D721Med (cell line): ENCODE data around the gene ARSB.

Experiments
- DNase-seq: peaks from one replicate; pipeline ENCODE4 v3.0.0; 2011; ENCODE audit warnings: low spot score; ENCODE audit not compliant: insufficient read length
- FAIRE-seq: peaks from 2 replicates; lab custom pipeline; 2011; peaks lifted over from hg19 to GRCh38; lab: Jason Lieb, UNC
- TF ChIP-seq, protein P1 (sequence below): IDR thresholded peaks from 2 replicates; pipeline ENCODE4 v1.5.1; 2012; ENCODE audit warnings: mild to moderate bottlenecking, control low read depth; ENCODE audit not compliant: insufficient read depth; ENCODE audit errors: missing control alignments

ARSB gene

DNA sequence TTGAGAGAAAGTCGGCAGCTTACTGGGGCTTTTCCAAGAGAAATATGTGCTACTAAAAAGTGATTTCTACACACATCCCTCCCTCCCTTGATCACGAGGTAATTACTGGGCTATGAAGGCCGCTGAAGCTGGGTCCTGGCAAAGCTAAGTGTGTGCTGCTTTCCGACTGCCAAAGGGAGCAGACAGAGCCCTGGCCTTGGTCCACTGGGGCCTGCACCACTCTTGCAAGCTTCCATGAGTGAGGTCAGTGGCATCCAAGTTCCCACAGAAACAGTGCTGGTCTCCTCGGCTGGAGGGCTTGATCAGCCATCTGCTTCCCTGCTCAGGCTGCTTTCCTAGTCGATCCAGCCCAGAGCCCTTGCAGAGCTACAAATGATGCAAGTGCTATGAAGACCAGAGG is 181.8 kb downstream of the ARSB start:
- FAIRE-seq (no peak), DNase-seq (no peak)
- TF ChIP-seq, protein P1, sequence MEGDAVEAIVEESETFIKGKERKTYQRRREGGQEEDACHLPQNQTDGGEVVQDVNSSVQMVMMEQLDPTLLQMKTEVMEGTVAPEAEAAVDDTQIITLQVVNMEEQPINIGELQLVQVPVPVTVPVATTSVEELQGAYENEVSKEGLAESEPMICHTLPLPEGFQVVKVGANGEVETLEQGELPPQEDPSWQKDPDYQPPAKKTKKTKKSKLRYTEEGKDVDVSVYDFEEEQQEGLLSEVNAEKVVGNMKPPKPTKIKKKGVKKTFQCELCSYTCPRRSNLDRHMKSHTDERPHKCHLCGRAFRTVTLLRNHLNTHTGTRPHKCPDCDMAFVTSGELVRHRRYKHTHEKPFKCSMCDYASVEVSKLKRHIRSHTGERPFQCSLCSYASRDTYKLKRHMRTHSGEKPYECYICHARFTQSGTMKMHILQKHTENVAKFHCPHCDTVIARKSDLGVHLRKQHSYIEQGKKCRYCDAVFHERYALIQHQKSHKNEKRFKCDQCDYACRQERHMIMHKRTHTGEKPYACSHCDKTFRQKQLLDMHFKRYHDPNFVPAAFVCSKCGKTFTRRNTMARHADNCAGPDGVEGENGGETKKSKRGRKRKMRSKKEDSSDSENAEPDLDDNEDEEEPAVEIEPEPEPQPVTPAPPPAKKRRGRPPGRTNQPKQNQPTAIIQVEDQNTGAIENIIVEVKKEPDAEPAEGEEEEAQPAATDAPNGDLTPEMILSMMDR: no peak

DNA sequence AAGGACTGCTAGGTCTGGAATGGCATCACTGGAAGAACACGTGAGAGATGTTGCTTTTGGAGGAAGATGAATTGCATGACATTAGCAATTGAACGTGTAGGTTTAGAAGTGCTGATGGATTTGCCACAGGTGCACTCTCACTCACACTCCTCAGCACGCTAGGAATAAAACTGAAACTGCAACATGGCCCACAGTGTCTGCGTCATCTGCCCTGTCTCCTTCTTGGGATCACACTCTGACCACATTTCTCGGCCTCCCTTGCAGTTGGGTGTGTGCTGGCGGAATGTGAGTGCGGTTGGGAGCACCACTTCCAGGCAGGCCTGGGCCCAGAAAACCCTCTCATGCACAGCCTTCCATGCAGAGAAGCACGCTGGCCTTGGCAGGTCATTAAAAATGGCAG is 183.7 kb downstream of the ARSB start:
- FAIRE-seq (no peak), DNase-seq (no peak)
- TF ChIP-seq, protein P1: no peak

DNA sequence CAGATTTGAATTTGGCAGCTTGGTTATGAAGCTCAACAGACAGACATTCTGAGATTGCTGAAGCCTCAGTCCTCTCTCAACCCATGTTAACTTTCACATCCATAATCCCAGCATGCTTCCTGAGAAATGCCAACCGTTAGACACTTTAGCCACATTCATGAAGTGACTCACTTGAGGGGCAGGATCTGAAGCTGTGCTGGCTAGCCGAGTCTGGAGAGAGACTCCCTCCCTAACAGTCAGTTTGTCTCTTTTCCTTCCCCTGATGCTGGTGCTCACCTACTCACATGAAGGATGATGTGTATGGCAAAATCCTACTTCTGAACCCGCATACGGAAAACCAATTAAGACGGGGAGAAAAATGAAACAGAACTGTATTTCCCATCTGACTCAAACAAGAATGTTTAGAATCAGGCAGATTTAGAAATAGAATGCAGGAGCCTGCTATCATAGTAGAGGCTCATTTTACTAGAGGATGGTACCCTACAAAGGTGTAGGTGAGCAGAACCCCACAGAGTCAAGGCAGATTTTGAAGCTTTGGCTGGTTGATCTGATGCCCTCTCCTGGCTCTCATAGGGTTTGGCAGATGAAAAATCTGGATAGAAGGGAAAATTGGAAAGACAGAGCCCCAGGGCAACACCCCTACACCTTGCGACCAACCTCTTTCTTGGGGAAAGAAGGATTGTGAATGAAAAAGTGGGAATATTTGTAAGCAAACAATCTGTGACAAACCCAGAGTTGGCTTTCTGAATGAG is 185.7 kb downstream of the ARSB start:
- TF ChIP-seq, protein P1: no peak
- no peak for DNase-seq
- no peak for FAIRE-seq

DNA sequence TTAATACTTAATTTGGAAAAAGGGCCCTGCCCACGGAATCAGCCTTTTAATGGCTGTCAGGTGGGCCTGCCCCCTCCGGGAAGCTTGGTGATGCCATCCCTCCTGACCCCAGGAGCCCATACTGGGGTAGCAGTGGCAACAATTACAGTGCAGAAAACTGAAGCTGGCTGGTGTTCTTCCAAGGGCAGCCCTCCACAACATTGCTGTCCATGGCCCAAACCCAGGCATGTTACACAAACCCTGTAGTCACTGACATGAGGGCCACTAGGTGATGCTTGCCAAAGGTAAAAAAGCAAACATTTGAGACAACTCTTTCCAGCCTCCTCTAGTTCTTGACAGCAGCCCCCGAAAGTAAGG is 186.5 kb downstream of the ARSB start:
- TF ChIP-seq, protein P1: no peak
- no peak for FAIRE-seq
- DNase-seq: no peak

DNA sequence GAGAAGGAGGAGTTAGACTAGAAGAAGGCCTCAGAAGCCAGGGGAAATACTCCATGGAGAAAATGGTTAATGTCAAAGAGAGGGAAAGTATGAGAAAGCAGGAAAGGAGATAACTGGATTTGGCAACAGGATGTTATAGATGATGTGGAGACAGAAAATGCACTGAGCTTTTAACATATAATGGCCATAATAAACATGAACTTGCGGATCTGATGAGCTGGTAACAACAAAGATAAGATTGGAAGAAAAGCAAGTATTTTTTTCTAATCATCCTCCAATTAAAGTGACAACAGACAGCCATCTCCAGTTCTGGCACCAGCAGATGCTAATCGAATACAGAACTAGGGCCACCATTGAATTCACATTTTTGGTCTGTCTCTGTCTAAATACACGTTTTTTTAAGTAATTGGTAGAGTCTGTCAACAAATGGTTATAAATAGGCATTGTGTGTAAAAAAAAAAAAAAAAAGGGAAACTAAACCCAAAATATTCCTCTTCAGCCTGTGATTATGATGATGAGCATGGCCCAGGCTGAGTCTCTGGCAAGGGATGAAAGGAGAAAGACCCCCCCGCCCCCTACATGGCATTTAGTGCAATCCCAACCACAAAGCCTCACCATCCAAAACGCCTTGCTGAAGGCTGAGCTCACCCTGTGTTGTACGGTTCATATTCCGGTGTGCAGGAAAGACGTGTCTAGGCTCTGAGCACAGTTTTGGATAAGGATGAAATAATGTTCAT is 187.0 kb downstream of the ARSB start:
- TF ChIP-seq, protein P1: no peak
- DNase-seq (no peak), FAIRE-seq (no peak)

DNA sequence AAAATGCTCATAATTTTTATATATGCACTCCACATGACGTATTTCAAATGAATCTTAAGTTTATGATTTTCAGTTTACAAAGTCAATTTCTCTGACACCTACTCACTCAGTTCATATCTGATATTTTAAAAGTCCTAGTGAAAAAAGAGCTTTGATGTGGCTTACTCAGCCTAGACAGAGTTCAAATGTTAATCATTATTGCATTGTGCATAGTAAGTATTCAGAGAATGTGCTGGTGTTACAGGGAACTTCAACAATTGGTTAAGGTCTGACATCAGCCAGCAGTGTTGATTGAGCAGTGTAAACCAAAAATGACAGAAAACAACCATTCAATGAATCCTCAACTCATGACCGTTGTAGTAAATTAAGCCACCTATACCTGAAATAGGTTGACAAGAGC is 189.4 kb downstream of the ARSB start:
- DNase-seq (no peak), FAIRE-seq (no peak)
- TF ChIP-seq, protein P1: no peak
